DND-41 (cell line): ENCODE measurements around the gene ARRB2.

Source experiments
- EZH2 ChIP-seq: IDR thresholded peaks from 3 replicates; pipeline ENCODE4 v1.6.1; 2012; ENCODE audit warnings: borderline replicate concordance, low read depth, mild to moderate bottlenecking, moderate library complexity, low read length, inconsistent platforms; ENCODE audit not compliant: severe bottlenecking
- TF ChIP-seq, protein P1 (sequence below): IDR thresholded peaks from 2 replicates; pipeline ENCODE4 v1.5.1; 2012; ENCODE audit warnings: borderline replicate concordance, low read length, moderate library complexity, mild to moderate bottlenecking; ENCODE audit not compliant: poor library complexity, severe bottlenecking; ENCODE audit errors: extremely low read depth

DNA sequence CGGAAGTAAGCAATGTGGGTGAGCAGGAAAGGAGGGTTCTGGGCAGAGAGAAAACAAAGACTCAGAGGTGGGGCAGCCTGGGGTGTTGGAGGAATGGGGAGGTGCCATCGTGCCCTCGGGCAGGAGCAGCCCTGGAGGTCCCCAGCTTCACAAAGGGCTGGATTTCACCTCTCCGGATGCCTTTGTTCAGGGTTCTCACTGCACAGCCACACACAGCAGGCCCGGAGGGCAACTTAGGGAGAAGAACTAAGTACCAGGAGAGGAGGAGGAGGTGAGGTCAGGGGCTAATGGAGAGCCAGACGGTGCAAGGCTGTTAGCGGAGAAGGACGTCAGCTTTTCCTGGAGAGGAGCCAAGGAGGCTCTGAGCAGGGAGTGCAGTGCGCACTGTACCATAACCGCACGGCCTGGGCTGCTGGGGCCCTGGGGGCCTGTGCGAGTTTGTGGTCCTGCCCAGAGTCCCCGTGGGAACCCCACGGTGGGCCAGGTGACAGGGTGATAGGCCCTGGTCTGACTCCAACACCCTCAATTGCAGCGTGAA lies 9.3 kb downstream of the ARRB2 start:
- TF ChIP-seq, protein P1, sequence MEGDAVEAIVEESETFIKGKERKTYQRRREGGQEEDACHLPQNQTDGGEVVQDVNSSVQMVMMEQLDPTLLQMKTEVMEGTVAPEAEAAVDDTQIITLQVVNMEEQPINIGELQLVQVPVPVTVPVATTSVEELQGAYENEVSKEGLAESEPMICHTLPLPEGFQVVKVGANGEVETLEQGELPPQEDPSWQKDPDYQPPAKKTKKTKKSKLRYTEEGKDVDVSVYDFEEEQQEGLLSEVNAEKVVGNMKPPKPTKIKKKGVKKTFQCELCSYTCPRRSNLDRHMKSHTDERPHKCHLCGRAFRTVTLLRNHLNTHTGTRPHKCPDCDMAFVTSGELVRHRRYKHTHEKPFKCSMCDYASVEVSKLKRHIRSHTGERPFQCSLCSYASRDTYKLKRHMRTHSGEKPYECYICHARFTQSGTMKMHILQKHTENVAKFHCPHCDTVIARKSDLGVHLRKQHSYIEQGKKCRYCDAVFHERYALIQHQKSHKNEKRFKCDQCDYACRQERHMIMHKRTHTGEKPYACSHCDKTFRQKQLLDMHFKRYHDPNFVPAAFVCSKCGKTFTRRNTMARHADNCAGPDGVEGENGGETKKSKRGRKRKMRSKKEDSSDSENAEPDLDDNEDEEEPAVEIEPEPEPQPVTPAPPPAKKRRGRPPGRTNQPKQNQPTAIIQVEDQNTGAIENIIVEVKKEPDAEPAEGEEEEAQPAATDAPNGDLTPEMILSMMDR: no peak
- no peak for TF ChIP-seq EZH2
